Psoas muscle (tissue), 8 donors: ENCODE results near the gene PCNX1. TPM values are rescaled to one million over a fixed set of nuclear protein-coding genes. Genes with fewer than 3 reads are reported as not detected.

Experiments used
- ATAC-seq, 4 donors: fragments of 200-7000 bp; cut with Tn5 transposase; one replicate each; pipeline ENCODE4 v1.9.1; 2020; ENCODE audit warnings: moderate library complexity in 3 of 4, mild to moderate bottlenecking in 2 of 4
- DNase-seq, 2 donors: peaks; one replicate each; pipeline ENCODE4 v3.0.0-alpha.2; 2020
- H3K27ac ChIP-seq: fragments of 200-600 bp; one replicate; pipeline ENCODE4 v1.8.0; 2022
- H3K27me3 ChIP-seq, 3 donors: fragments of 200-600 bp in 1 of 3; one replicate each; pipeline versions ENCODE4 v1.6.1 to v1.8.0; 2013 to 2022; ENCODE audit warnings: low read length in 2 of 3, mild to moderate bottlenecking in 2 of 3, moderate library complexity in 1 of 3; ENCODE audit not compliant: insufficient read depth in 3 of 3
- H3K36me3 ChIP-seq, 2 donors: fragments of 200-600 bp in 1 of 2; one replicate each; pipeline versions ENCODE4 v1.6.1 to v1.8.0; 2013 to 2022; ENCODE audit warnings: low read depth in 1 of 2, mild to moderate bottlenecking in 1 of 2, moderate library complexity in 1 of 2; ENCODE audit not compliant: insufficient read depth in 1 of 2
- H3K4me1 ChIP-seq: fragments of 200-600 bp; one replicate; pipeline ENCODE4 v1.8.0; 2022
- H3K4me3 ChIP-seq: fragments of 200-600 bp; one replicate; pipeline ENCODE4 v1.8.0; 2022; ENCODE audit warnings: mild to moderate bottlenecking
- H3K9me3 ChIP-seq: fragments of 200-600 bp; one replicate; pipeline ENCODE4 v1.8.0; 2022
- CTCF ChIP-seq: fragments of 200-600 bp; IDR thresholded peaks from one replicate; pipeline ENCODE4 v1.8.0; 2022; ENCODE audit warnings: antibody characterized with exemption
- WGBS, 3 donors: extraction: QIAGEN DNeasy Blood & Tissue Kit; methylation state at CpG; one replicate each; pipeline versions ENCODE4 v1.1.6 to v1.1.7; 2013; 5-methylcytosine and 5-hydroxymethylcytosine counted together
- intact Hi-C, 2 donors: fragments of 100-400 bp; cut with DNase I; formaldehyde crosslinking; loops; one replicate each; pipeline versions ENCODE4 v1.11.0 to v1.14.2; 2022
- polyA plus RNA-seq, 3 donors: library from polyadenylated mRNA; stranded (reverse); fragments of 200-250 nt; gene quantifications; one replicate each; pipeline ENCODE4 v1.2.3, GENCODE V29; 2013
- total RNA-seq, 4 donors: library from RNA; stranded (reverse); fragmentation: NEBNext Ultra II Directional in 2 of 4; extraction: Animal tissue kit (Norgen Biotek cat#: 25700) in 2 of 4; gene quantifications; one replicate each; pipeline versions ENCODE4 v1.2.1 to v1.2.4, GENCODE V29; 2021 to 2023
- donor health status: healthy with polysubstance abuse.
- donor health status: DM: no; HTN: no; CAD: no; lungs with moderate emphysema.
- donor health status: Bipolar disorder and iron deficiency.
- donor health status: healthy.
- donor health status: DM: yes; HTN: yes; CAD: no.
- donor health status: DM: no; HTN: no; CAD: no.
- donor health status: DM: no; HTN: no; CAD: no.
- donor health status: DM: yes; HTN: yes; CAD: no.

Gene PCNX1
- total and polyA plus RNA-seq, 7 donors, result 5.2 to 48.1 (median 29.1) TPM

- ATAC-seq (no peak), DNase-seq (no peak)
- Histone ChIP-seq H3K9me3 (peaks cover 5% of the 10 kb centered on the region), H3K27ac (no peak overlapping the region), H3K4me3 (no peak overlapping the region), H3K4me1 (no peaks in the 10 kb centered on the region), H3K27me3 (no peaks in the 10 kb centered on the region), H3K36me3 (peaks cover 0 to 55% of the 10 kb centered on the region in 2 donors)
- intact Hi-C loops, result no loop called here
- WGBS, 3 donors, result 43 to 67% (median 46%) methylated on average over 1 of the region's 1 CpG
- TF ChIP-seq CTCF, result no peak
Observed at GRCh38 chr14:71021347-71022011, 114.2 kb downstream of the PCNX1 start.

GRCh38 chr14:71022012-71022869, 115.0 kb downstream of the PCNX1 start:
- intact Hi-C loops, result no loop called here
- no peak overlapping the region for H3K27ac ChIP-seq
- no peak for TF ChIP-seq CTCF
- no peak for DNase-seq
- no peak overlapping the region for H3K4me3 ChIP-seq
- ATAC-seq, result peak in 1 of 4 donors; percentile 26
- H3K9me3 ChIP-seq, result peaks cover 5% of the 10 kb centered on the region
- no peaks in the 10 kb centered on the region for H3K4me1 ChIP-seq
- no peaks in the 10 kb centered on the region for H3K27me3 ChIP-seq
- peaks cover 0 to 59% of the 10 kb centered on the region in 2 donors for H3K36me3 ChIP-seq
- 73 to 85% (median 75%) methylated on average over 3 of the region's 3 CpGs for WGBS, 3 donors

GRCh38 chr14:71022939-71023338, 115.7 kb downstream of the PCNX1 start:
- H3K36me3 ChIP-seq, result peaks cover 0 to 66% of the 10 kb centered on the region in 2 donors
- H3K4me1 ChIP-seq, result no peaks in the 10 kb centered on the region
- H3K4me3 ChIP-seq, result no peak overlapping the region
- no peak for ATAC-seq
- DNase-seq, result no peak
- H3K27ac ChIP-seq, result no peak overlapping the region
- intact Hi-C loops, result no loop called here
- TF ChIP-seq CTCF, result no peak
- no peaks in the 10 kb centered on the region for H3K27me3 ChIP-seq
- peaks cover 5% of the 10 kb centered on the region for H3K9me3 ChIP-seq

GRCh38 chr14:71029236-71029781, 122.0 kb downstream of the PCNX1 start:
- H3K9me3 ChIP-seq, result no peaks in the 10 kb centered on the region
- no peaks in the 10 kb centered on the region for H3K27me3 ChIP-seq
- intact Hi-C loops, result no loop called here
- H3K4me3 ChIP-seq, result no peak overlapping the region
- 95 to 97% (median 95%) methylated on average over 2 of the region's 2 CpGs for WGBS, 3 donors
- no peak overlapping the region for H3K27ac ChIP-seq
- TF ChIP-seq CTCF, result no peak
- ATAC-seq, result no peak
- DNase-seq, result no peak
- H3K36me3 ChIP-seq, result peaks cover 0 to 83% of the 10 kb centered on the region in 2 donors
- H3K4me1 ChIP-seq, result no peaks in the 10 kb centered on the region
